ENCODE measurements around the gene IL1RL2.

Gene IL1RL2

DNA sequence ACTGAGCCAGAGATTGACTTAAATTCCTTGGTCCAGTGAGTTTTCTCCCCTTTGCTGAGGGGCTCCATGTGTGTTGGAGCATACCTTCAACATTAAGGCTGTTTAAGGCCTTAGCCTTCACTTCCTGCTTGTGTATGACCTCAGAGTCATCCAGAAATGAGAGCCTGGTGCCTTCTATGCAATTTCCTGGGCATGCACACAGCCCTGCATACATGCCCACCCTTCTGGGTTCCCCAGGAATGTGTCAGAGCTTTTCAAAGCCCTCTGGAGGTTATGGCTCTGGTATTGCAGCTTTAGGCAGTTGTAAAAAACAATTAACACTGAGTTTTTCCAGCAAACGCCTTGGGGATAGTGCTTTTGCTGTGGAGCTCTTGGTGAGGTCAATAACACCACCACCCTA is 27.5 kb upstream of the IL1RL2 start:
- no peak for DNase-seq

DNA sequence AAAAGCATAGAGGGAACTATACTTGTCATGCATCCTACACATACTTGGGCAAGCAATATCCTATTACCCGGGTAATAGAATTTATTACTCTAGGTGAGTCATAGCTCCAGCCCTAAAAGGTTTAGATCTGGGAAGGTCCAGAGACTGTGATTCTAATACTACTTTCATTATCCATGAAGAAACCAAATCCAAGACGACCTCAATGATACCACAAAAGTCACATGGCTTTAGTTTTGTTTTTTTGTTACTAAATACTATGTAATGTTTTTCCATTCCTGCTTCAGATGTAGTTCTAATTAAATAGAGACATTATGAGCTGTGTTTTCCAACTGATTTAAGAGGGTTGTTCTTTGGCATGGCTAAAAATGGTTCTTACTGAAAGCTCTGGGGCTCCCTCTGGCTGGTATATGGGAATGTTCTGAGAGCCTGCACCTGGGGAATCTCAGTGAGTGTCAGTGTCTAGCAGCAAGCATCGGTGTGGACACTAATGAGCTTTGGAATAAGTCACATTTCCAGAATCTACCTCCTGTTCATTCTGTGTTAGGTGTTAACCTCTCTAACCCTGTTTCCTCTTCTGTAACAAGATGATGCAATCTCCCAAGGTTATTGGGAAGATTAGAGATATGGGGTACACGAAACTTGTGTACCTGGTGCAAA is 20.5 kb upstream of the IL1RL2 start:
- DNase-seq: no peak

DNA sequence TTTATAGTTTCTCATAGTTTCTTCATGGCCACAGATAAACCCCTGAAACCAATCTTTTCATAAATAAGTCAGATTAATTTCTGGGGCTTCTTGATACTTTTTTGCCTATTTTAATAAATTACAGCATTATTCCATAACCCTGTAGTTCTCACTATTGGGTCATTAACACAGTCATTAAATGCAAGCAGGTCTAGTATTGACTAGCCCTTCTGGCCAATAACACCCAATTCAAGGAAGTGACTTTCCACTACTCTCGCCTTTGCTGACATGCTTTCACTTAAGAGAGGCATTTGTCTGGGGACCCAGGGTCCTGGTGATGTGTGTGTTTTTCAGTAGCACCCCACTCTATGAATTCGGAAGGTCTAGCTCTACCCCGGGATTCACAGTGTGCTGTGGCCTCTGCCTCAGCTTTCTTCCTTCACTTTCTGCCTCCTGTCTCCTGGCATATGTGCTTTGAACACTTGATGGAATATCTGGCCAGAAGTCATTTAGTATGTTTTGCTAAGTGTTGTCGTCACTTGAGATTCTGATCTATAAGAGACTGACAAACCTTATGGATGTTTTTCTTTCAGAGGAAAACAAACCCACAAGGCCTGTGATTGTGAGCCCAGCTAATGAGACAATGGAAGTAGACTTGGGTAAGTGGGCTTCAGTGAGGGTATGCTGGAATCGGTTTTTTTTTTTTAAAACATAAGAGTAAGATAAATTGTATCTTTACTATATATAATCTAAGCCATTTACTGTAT is 18.6 kb upstream of the IL1RL2 start:
- no peak for DNase-seq

DNA sequence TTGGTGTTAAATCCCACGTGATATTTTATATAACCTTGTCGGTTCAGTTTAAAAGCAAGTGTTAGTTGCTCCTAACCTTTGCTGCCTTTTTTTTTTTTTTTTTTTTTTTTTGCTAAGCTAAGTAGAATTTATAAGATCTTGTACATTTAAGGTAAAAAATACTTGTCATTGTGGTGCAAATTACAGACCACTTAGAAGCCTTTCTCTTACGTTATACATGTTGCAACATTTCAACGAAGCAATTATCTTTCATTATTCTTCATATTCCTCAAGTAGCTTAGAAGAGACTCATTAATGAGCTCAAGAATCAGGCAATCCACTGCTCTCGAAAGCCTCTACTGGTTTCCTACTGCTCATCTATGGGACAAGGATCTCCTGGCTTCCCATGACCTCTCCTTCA is 14.9 kb upstream of the IL1RL2 start:
- DNase-seq: no peak

- no peak for DNase-seq
Observed at GRCh38 chr2:102172745-102173144, 14.1 kb upstream of the IL1RL2 start.

DNA sequence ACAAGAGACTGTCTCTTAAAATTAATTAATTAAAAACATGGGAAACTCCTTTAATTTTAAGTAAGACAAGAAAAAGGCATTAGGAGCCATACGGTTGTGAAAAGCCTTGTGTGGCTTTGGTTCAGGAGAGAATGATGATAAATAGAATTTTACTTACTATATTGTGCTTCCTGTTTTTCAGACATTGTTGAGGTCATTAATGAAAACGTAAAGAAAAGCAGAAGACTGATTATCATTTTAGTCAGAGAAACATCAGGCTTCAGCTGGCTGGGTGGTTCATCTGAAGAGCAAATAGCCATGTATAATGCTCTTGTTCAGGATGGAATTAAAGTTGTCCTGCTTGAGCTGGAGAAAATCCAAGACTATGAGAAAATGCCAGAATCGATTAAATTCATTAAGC is 10.7 kb upstream of the IL1RL2 start:
- DNase-seq: no peak

DNA sequence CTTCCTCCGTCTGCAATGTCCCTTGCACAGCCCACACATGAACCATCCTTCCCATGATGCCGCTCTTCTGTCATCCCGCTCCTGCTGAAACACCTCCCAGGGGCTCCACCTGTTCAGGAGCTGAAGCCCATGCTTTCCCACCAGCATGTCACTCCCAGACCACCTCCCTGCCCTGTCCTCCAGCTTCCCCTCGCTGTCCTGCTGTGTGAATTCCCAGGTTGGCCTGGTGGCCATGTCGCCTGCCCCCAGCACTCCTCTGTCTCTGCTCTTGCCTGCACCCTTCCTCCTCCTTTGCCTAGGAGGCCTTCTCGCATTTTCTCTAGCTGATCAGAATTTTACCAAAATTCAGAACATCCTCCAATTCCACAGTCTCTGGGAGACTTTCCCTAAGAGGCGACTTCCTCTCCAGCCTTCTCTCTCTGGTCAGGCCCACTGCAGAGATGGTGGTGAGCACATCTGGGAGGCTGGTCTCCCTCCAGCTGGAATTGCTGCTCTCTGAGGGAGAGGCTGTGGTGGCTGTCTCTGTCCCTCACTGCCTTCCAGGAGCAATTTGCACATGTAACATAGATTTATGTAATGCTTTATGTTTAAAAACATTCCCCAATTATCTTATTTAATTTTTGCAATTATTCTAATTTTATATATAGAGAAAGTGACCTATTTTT is 8.9 kb upstream of the IL1RL2 start:
- no peak for DNase-seq

- no peak for DNase-seq
Observed at GRCh38 chr2:102179061-102179460, 7.8 kb upstream of the IL1RL2 start.

DNA sequence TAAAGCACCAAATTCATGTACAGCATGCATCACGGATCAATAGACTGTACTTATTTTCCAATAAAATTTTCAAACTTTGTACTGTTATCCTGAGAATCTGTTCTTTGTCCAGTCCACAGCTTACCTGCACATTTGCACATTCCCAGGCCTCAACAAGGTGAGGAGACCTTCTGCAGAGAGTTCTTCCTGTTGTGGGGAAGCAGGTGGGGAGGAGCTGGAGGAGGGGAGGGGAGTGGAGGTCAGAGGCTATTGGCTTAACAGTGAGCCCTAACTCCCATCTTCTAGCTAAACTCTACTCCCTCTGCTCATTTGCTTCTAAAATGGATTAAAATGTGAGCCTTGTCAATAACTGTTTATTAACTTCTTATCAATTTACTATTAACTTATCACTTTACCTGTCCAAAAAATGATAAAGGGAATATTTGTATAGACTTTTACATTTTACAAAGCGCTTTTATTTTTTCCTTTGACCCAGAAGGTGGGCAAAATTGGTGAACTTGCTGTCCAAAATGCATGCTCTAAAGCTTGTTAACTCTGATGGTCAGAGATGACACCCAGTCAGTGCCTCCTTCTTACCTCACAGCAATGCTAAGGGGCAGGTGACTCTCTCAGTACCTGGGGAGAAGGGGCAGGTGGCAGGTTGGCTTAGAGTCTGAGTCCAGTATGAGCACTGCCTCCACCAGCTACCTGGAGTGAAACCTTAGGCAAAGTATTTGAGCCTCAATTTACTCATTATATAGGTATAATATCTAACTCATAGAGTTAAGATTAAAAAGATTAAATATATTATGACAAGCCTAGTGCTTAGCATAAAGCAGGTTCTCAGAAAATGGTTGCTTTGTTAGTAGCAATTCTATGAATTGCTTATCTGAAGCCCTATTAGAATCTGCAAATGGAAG is 6.8 kb upstream of the IL1RL2 start:
- no peak for DNase-seq

- no peak for DNase-seq
Observed at GRCh38 chr2:102180687-102180999, 6.2 kb upstream of the IL1RL2 start.

DNA sequence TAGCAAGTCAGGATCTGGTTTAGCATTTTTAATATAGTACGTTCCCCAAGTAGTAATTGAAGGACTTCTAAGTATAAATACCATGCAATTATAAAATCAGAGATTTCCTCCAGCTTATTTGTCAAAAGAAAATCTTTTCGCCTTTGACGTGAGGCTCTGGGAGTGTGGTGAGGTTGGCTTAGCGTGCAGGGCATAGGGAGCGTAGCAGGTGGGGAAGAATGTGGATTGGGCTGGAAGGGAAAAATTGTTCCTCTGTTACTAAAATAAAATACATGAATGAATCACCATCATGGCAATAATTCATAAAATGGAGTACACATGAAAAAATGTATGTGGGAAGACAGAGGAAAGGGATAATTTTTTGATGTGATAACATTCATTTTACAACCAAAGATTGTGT is 5.4 kb upstream of the IL1RL2 start:
- no peak for DNase-seq

GRCh38 chr2:102181919-102182635 is 4.7 kb upstream of the IL1RL2 start:
- DNase-seq: no peak

- DNase-seq: no peak
Observed at GRCh38 chr2:102184018-102184417, 2.8 kb upstream of the IL1RL2 start.

GRCh38 chr2:102184568-102184967 is 2.3 kb upstream of the IL1RL2 start:
- no peak for DNase-seq

GRCh38 chr2:102185347-102185746 is 1.5 kb upstream of the IL1RL2 start:
- DNase-seq: peak; percentile 25

DNA sequence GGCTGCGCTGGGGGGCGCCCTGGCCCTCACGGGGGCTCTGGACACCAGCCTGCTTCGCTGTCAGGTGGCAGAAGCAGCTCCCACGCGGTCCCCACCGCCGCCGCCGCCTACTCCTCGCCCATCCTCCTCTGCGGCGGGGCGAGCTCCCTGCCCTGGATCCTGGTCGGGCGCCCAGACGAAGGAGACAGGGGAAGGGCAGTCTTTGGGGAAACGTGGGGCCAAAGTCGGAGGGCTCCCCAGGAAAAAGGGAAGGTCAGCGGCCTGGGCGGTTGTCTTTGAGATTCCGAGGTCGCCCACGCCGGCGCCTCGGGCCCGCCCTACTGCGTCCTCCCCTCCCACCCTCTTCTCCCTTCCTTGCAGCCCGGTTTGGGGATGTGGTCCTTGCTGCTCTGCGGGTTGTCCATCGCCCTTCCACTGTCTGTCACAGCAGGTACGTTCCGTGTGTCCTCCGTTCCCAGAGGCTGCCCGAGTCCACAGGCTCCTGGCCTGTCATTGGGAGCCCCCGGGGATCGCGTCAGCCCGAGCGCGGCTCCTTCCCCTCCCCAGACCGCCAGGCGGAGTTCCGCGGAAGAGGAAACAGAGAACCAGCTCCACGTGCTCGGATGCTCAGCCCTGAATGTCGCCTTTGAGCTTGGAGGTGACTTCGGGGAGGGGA is 800 bp downstream of the IL1RL2 start:
- peak; percentile 70 for DNase-seq

DNA sequence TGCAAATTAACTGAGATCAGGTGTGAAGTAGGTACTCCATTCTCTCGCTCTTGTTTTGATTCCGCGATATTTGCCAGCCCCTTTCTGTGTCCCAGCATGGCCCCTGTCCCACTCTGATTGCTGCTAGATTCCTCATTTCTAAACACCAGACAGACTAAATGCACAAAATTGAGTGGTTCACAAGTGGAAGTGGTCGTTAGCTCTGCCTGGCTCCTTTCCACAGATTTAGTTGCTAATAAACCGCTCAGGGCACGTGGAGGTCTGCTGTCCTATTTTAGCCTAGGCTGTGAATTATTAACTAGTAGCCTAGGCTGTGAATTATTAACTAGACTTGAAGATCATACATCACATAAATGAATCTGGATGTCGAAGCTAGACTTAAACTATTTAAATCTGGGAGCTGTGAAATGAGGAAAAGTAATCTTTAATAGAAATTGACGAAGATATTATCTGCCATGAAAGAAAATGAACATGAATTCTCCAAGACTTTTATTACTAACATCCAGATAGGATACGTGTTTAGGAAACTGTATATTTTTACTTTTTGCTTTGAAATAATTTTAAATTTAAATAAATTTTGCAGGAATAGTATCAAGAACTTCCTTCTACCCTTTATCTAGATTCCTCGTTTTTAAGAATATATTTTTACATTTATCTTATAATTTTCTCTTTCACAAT is 3.7 kb downstream of the IL1RL2 start:
- DNase-seq: no peak

- no peak for DNase-seq
Observed at GRCh38 chr2:102191501-102191900, 4.7 kb downstream of the IL1RL2 start.

- no peak for DNase-seq
Observed at GRCh38 chr2:102193074-102193473, 6.3 kb downstream of the IL1RL2 start.

DNA sequence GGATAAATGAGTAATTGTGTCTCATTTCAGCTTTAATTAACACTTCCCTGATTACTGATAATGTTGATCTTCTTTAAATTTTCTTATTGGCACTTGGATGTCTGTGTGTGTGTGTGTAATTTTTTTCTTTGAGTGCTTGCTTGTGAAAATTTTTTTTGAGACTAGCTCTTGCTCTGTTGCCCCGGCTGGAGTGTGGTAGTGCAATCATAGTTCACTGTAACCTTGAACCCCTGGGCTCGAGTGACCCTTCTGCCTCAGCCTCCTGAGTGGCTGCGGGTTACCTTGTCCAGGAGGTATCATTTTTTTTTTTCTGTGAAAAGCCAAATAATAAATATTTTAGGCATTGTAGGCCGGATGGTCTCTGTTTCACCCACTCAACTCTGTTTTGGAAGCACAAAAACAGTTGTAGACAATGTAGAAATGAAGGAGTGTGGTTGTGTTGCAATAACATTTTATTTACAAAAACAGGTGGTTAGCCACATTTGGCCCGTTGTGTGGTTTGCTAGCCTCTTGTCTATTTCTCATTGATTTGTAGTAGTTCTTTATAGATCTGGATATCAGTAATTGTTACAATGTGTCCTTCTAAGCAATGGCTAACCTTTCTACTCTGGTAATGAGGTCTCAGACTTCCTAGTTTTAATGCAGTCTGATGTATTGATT is 7.9 kb downstream of the IL1RL2 start:
- no peak for DNase-seq
